HepG2 (cell line): ENCODE data around the gene FNIP2.

ENCODE experiments used
- GABPB1 ChIP-seq: IDR thresholded peaks from 2 replicates; pipeline ENCODE4 v1.6.1; 2016; ENCODE audit warnings: mild to moderate bottlenecking, missing genetic modification reagents, moderate library complexity, missing compliant biosample characterization
- GMEB2 ChIP-seq: IDR thresholded peaks from 2 replicates; pipeline ENCODE4 v1.6.1; 2016; ENCODE audit warnings: missing biosample characterization, missing genetic modification reagents, low read depth
- KDM1A ChIP-seq: IDR thresholded peaks from 2 replicates; pipeline ENCODE4 v1.6.1; 2016; ENCODE audit warnings: missing compliant biosample characterization
- KLF16 ChIP-seq, 2 experiments: sonication (generic) in 1 of 2; formaldehyde crosslinking in 1 of 2; IDR thresholded peaks; 2 replicates each; pipeline versions ENCODE4 v1.6.1 to v1.8.0; 2016 to 2023; ENCODE audit warnings: missing genetic modification reagents in 2 of 2, missing compliant biosample characterization in 1 of 2
- MTF1 ChIP-seq: sonication (generic); formaldehyde crosslinking; IDR thresholded peaks from 2 replicates; pipeline ENCODE4 v1.5.0; 2020; ENCODE audit warnings: missing genetic modification reagents
- MYNN ChIP-seq: sonication (generic); formaldehyde crosslinking; IDR thresholded peaks from 2 replicates; pipeline ENCODE4 v1.4.0; 2020; ENCODE audit warnings: mild to moderate bottlenecking, low read depth, missing genetic modification reagents
- POLR2A ChIP-seq, 2 experiments: IDR thresholded peaks; 2 replicates each; pipeline ENCODE4 v1.6.1; 2011; ENCODE audit warnings: low read depth in 2 of 2, low read length in 2 of 2, mild to moderate bottlenecking in 1 of 2, moderate library complexity in 1 of 2; ENCODE audit not compliant: insufficient read depth in 1 of 2
- ZNF180 ChIP-seq: sonication (generic); formaldehyde crosslinking; IDR thresholded peaks from 2 replicates; pipeline ENCODE4 v1.4.0; 2020; ENCODE audit warnings: low read depth, missing genetic modification reagents, borderline replicate concordance
- TF ChIP-seq, protein P1 (sequence below): sonication (generic); formaldehyde crosslinking; IDR thresholded peaks from 2 replicates; pipeline ENCODE4 v1.4.0; 2020; ENCODE audit warnings: missing genetic modification reagents, borderline replicate concordance

GRCh38 chr4:158929939-158930638 lies 161.3 kb downstream of the FNIP2 start:
- TF ChIP-seq MTF1 (CRISPR knock-in tag) (no peak), GMEB2 (no peak), POLR2A (IDR thresholded peaks at IDR 0.05; ENCODE audit: insufficient read depth in 1 of 2, low read depth in 2 of 2, low read length in 2 of 2) (no peak), MYNN (CRISPR knock-in tag) (no peak), ZNF180 (no peak), KDM1A (CRISPR knock-in tag) (no peak), GABPB1 (CRISPR knock-in tag) (no peak), KLF16 (CRISPR knock-in tag; IDR thresholded peaks at IDR 0.05) (no peak)
- TF ChIP-seq, protein P1, sequence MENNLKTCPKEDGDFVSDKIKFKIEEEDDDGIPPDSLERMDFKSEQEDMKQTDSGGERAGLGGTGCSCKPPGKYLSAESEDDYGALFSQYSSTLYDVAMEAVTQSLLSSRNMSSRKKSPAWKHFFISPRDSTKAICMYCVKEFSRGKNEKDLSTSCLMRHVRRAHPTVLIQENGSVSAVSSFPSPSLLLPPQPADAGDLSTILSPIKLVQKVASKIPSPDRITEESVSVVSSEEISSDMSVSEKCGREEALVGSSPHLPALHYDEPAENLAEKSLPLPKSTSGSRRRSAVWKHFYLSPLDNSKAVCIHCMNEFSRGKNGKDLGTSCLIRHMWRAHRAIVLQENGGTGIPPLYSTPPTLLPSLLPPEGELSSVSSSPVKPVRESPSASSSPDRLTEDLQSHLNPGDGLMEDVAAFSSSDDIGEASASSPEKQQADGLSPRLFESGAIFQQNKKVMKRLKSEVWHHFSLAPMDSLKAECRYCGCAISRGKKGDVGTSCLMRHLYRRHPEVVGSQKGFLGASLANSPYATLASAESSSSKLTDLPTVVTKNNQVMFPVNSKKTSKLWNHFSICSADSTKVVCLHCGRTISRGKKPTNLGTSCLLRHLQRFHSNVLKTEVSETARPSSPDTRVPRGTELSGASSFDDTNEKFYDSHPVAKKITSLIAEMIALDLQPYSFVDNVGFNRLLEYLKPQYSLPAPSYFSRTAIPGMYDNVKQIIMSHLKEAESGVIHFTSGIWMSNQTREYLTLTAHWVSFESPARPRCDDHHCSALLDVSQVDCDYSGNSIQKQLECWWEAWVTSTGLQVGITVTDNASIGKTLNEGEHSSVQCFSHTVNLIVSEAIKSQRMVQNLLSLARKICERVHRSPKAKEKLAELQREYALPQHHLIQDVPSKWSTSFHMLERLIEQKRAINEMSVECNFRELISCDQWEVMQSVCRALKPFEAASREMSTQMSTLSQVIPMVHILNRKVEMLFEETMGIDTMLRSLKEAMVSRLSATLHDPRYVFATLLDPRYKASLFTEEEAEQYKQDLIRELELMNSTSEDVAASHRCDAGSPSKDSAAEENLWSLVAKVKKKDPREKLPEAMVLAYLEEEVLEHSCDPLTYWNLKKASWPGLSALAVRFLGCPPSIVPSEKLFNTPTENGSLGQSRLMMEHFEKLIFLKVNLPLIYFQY (CRISPR knock-in tag) = no peak
